Peyer's patch (tissue), 4 donors: ENCODE results near the gene CRACR2B. TPM values are rescaled to one million over a fixed set of nuclear protein-coding genes. Genes with fewer than 3 reads are reported as not detected.

Source experiments
- DNase-seq, 3 donors: peaks; one replicate each; pipeline ENCODE4 v3.0.0-alpha.2; 2017 to 2019
- H3K27ac ChIP-seq, 4 donors: fragments of 200-600 bp; sonication (generic); one replicate each; pipeline ENCODE4 v1.5.1; 2016 to 2019
- H3K27me3 ChIP-seq, 2 donors: fragments of 200-600 bp; sonication (generic); one replicate each; pipeline ENCODE4 v1.5.1; 2019
- H3K36me3 ChIP-seq, 3 donors: fragments of 200-600 bp; sonication (generic); one replicate each; pipeline ENCODE4 v1.5.1; 2016 to 2019
- H3K4me1 ChIP-seq, 4 donors: fragments of 200-600 bp; sonication (generic); one replicate each; pipeline ENCODE4 v1.5.1; 2016 to 2019
- H3K4me3 ChIP-seq, 4 donors: fragments of 200-600 bp; sonication (generic); 1 replicate in 3 of 4; 2 replicates in 1 of 4; pipeline ENCODE4 v1.5.1; 2016 to 2019; ENCODE audit warnings: mild to moderate bottlenecking in 1 of 4
- H3K9me3 ChIP-seq, 4 donors: fragments of 200-600 bp; sonication (generic); one replicate each; pipeline ENCODE4 v1.5.1; 2016 to 2019; ENCODE audit warnings: mild to moderate bottlenecking in 1 of 4
- CTCF ChIP-seq, 6 experiments: fragments of 450-650 bp in 4 of 6; fragments of 200-600 bp in 2 of 6; sonication (generic) in 1 of 6; IDR thresholded peaks; one replicate each; pipeline ENCODE4 v1.5.1; 2017 to 2019; ENCODE audit warnings: antibody characterized with exemption in 6 of 6, mild to moderate bottlenecking in 3 of 6, moderate library complexity in 1 of 6
- POLR2A ChIP-seq, 2 donors: fragments of 450-650 bp; IDR thresholded peaks; one replicate each; pipeline ENCODE4 v1.5.1; 2017; ENCODE audit warnings: antibody characterized with exemption in 2 of 2, mild to moderate bottlenecking in 2 of 2, moderate library complexity in 2 of 2
- total RNA-seq, 4 donors: library from RNA; depleted of rRNA; stranded (reverse); fragments of >200 nt; gene quantifications; one replicate each; pipeline ENCODE4 v1.1.0, GENCODE V29; 2016

CRACR2B gene
- total RNA-seq, 4 donors from 2014 or later = 44.0 to 175 (median 110) TPM

- H3K9me3 ChIP-seq = no peaks in the 10 kb centered on the region
- peaks cover 0 to 20% of the 10 kb centered on the region in 2 donors for H3K27me3 ChIP-seq
- TF ChIP-seq CTCF (IDR thresholded peaks at IDR 0.05) (no peak), POLR2A (IDR thresholded peaks at IDR 0.05) (no peak)
- no peak for DNase-seq
- peaks cover 0 to under 1% (median 0%) of the 10 kb centered on the region in 3 donors for H3K36me3 ChIP-seq
- peak overlapping the region in 1 of 4 donors; percentile 85 for H3K27ac ChIP-seq
- H3K4me3 ChIP-seq = peak overlapping the region in 2 of 4 donors; percentile 39 to 49
- peaks cover 17 to 82% (median 40%) of the 10 kb centered on the region in 4 donors for H3K4me1 ChIP-seq
Measured at GRCh38 chr11:831118-831864, 3.6 kb downstream of the CRACR2B start.

GRCh38 chr11:831961-832528, 4.3 kb downstream of the CRACR2B start:
- TF ChIP-seq CTCF (IDR thresholded peaks at IDR 0.05) = no peak
- TF ChIP-seq POLR2A (IDR thresholded peaks at IDR 0.05) = no peak
- Histone ChIP-seq H3K9me3 (no peaks in the 10 kb centered on the region), H3K27ac (peak overlapping the region in 3 of 4 donors; percentile 74 to 94 (median 92)), H3K27me3 (peaks cover 0 to 20% of the 10 kb centered on the region in 2 donors), H3K4me1 (peaks cover 16 to 75% (median 38%) of the 10 kb centered on the region in 4 donors), H3K36me3 (peaks cover 0 to 8% (median 0%) of the 10 kb centered on the region in 3 donors), H3K4me3 (peak overlapping the region; percentile 54 to 90 (median 64))
- DNase-seq = no peak

GRCh38 chr11:832529-833113, 4.9 kb downstream of the CRACR2B start, which contains the start of gene CD151:
TSS of gene CD151 (plus strand) at chr11:832952. CDS start at chr11:836070, 3,118 bp downstream.
- Histone ChIP-seq H3K36me3 (peaks cover 0 to 14% (median 0%) of the 10 kb centered on the region in 3 donors), H3K4me3 (peak within 1 kb of the TSS; percentile 54 to 90 (median 64)), H3K9me3 (no peaks in the 10 kb centered on the region), H3K27ac (peak within 1 kb of the TSS; percentile 74 to 99 (median 93)), H3K4me1 (peaks cover 16 to 75% (median 36%) of the 10 kb centered on the region in 4 donors), H3K27me3 (peaks cover 0 to 16% of the 10 kb centered on the region in 2 donors)
- TF ChIP-seq CTCF (IDR thresholded peaks at IDR 0.05) = peak in 1 of 6 experiments; percentile 16
- TF ChIP-seq POLR2A (IDR thresholded peaks at IDR 0.05) = no peak
- DNase-seq = peak in 2 of 3 donors; percentile 49 to 82

- DNase-seq = peak in 1 of 3 donors; percentile 87
- Histone ChIP-seq H3K4me1 (peaks cover 13 to 75% (median 31%) of the 10 kb centered on the region in 4 donors), H3K27ac (peak overlapping the region; percentile 74 to 99 (median 93)), H3K27me3 (peaks cover 0 to 16% of the 10 kb centered on the region in 2 donors), H3K36me3 (peaks cover 0 to 20% (median 0%) of the 10 kb centered on the region in 3 donors), H3K4me3 (peak overlapping the region; percentile 54 to 90 (median 64)), H3K9me3 (no peaks in the 10 kb centered on the region)
- TF ChIP-seq POLR2A (IDR thresholded peaks at IDR 0.05) (peak; percentile 56 to 74), CTCF (IDR thresholded peaks at IDR 0.05) (no peak)
Measured at GRCh38 chr11:833114-833791, 5.5 kb downstream of the CRACR2B start.

GRCh38 chr11:833849-834311, 6.2 kb downstream of the CRACR2B start:
- Histone ChIP-seq H3K4me1 (peaks cover 11 to 75% (median 25%) of the 10 kb centered on the region in 4 donors), H3K9me3 (no peaks in the 10 kb centered on the region), H3K27ac (peak overlapping the region; percentile 74 to 99 (median 93)), H3K4me3 (peak overlapping the region; percentile 54 to 90 (median 64)), H3K36me3 (peaks cover 0 to 27% (median 0%) of the 10 kb centered on the region in 3 donors), H3K27me3 (peaks cover 0 to 16% of the 10 kb centered on the region in 2 donors)
- DNase-seq = peak in 1 of 3 donors; percentile 74
- TF ChIP-seq POLR2A (IDR thresholded peaks at IDR 0.05) = no peak
- TF ChIP-seq CTCF (IDR thresholded peaks at IDR 0.05) = no peak
